GM12878 (cell line): ENCODE measurements around the gene SGIP1. TPM values are rescaled to one million over a fixed set of nuclear protein-coding genes. Genes with fewer than 3 reads are reported as not detected.

Source experiments
- ATAC-seq: fragments of 200-7000 bp; cut with Tn5 transposase; 3 replicates; pipeline ENCODE4 v1.9.1; 2020; ENCODE audit warnings: mild to moderate bottlenecking, moderate library complexity
- BruUV-seq: library from RNA; stranded (reverse); fragments of 400-500 nt; replicated peaks from 2 replicates; lab custom pipeline; 2021; lab: Mats Ljungman, UMichigan
- CTCF ChIA-PET: fragments of 300-600 bp; sonication (Branson Sonifier 250); formaldehyde crosslinking; extraction: SDS; loops from one replicate; lab custom pipeline; 2021; ENCODE audit warnings: inconsistent platforms; lab: Yijun Ruan, JAX
- POLR2A ChIA-PET: fragments of 350-600 bp; formaldehyde crosslinking; extraction: SDS; loops from one replicate; lab custom pipeline; 2021; ENCODE audit warnings: inconsistent platforms; lab: Charles Lee
- RAD21 ChIA-PET: fragments of 300-600 bp; sonication (Branson Sonifier 250); formaldehyde crosslinking; loops from one replicate; lab custom pipeline; 2023; ENCODE audit warnings: antibody characterized with exemption; ENCODE audit not compliant: unreplicated experiment; lab: Charles Lee
- SMC1A ChIA-PET: fragments of 300-600 bp; sonication (Branson Sonifier 250); formaldehyde crosslinking; loops from one replicate; lab custom pipeline; 2023; ENCODE audit not compliant: unreplicated experiment, uncharacterized antibody; lab: Charles Lee
- DNase-seq: peaks from one replicate; pipeline ENCODE4 v3.0.0-alpha.2; 2011; ENCODE audit warnings: low read depth, low spot score
- FAIRE-seq: peaks from 3 replicates; lab custom pipeline; 2011; peaks lifted over from hg19 to GRCh38; lab: Jason Lieb, UNC
- H2AFZ ChIP-seq: 2 replicates; pipeline ENCODE4 v1.6.0; 2011; ENCODE audit warnings: low read depth, low read length, control low read depth; ENCODE audit not compliant: control insufficient read depth
- H3K27ac ChIP-seq: 2 replicates; pipeline ENCODE4 v1.5.1; 2011; ENCODE audit warnings: control low read depth; ENCODE audit not compliant: control insufficient read depth, insufficient read depth
- H3K27me3 ChIP-seq, 2 experiments: replicated peaks in 1 of 2; 2 replicates each; pipeline versions ENCODE4 v1.6.0 to v1.6.1; 2011; ENCODE audit warnings: low read length in 1 of 2; ENCODE audit not compliant: control insufficient read depth in 2 of 2, insufficient read depth in 2 of 2
- H3K36me3 ChIP-seq, 2 experiments: 2 replicates each; pipeline ENCODE4 v1.5.1; 2011; ENCODE audit warnings: low read length in 1 of 2; ENCODE audit not compliant: control insufficient read depth in 2 of 2, insufficient read depth in 2 of 2
- H3K4me1 ChIP-seq: 2 replicates; pipeline ENCODE4 v1.6.1; 2011; ENCODE audit warnings: mild to moderate bottlenecking, low read length, moderate library complexity, mixed read lengths; ENCODE audit not compliant: control insufficient read depth, insufficient read depth
- H3K4me2 ChIP-seq: 2 replicates; pipeline ENCODE4 v1.6.0; 2011; ENCODE audit warnings: control low read depth; ENCODE audit not compliant: control insufficient read depth, insufficient read depth
- H3K4me3 ChIP-seq: fragments of 200-600 bp; sonication (generic); 2 replicates; pipeline ENCODE4 v1.5.1; 2016
- H3K79me2 ChIP-seq: 2 replicates; pipeline ENCODE4 v1.6.0; 2011; ENCODE audit warnings: low read length; ENCODE audit not compliant: control insufficient read depth, insufficient read depth
- H3K9ac ChIP-seq: 2 replicates; pipeline ENCODE4 v1.8.0; 2011; ENCODE audit warnings: low read length, control low read depth, mixed read lengths; ENCODE audit not compliant: control insufficient read depth, insufficient read depth
- H3K9me3 ChIP-seq: replicated peaks from 3 replicates; pipeline ENCODE4 v1.5.1; 2011; ENCODE audit warnings: mild to moderate bottlenecking, low read length; ENCODE audit not compliant: control insufficient read depth, insufficient read depth
- H4K20me1 ChIP-seq: 2 replicates; pipeline ENCODE4 v1.6.0; 2011; ENCODE audit not compliant: control insufficient read depth, insufficient read depth
- EED ChIP-seq: sonication (generic); IDR thresholded peaks from 2 replicates; pipeline ENCODE4 v1.6.1; 2016; ENCODE audit warnings: antibody characterized with exemption, low read depth
- FOS ChIP-seq: IDR thresholded peaks from 3 replicates; pipeline ENCODE4 v1.6.1; 2011; ENCODE audit warnings: borderline replicate concordance; ENCODE audit not compliant: insufficient read length; ENCODE audit errors: extremely low read depth
- GATAD2B ChIP-seq: fragments of 450-650 bp; conservative IDR thresholded peaks from 2 replicates; pipeline ENCODE4 v1.6.1; 2017; ENCODE audit warnings: low read depth, mild to moderate bottlenecking, moderate library complexity
- RUNX3 ChIP-seq: IDR thresholded peaks from 2 replicates; pipeline ENCODE4 v1.6.1; 2012; ENCODE audit warnings: low read length, inconsistent platforms
- WGBS: methylation state at CpG from one replicate; pipeline ENCODE4 v1.1.6; 2016; ENCODE audit warnings: low lambda C conversion rate; ENCODE audit not compliant: insufficient replicate concordance, insufficient coverage; ENCODE audit errors: missing lambda C conversion rate; 5-methylcytosine and 5-hydroxymethylcytosine counted together
- in situ Hi-C: fragments of 300-500 bp; cut with MboI; formaldehyde crosslinking; loops from 9 replicates; pipeline ENCODE4 v1.14.3; 2018; ENCODE audit warnings: mixed read lengths
- intact Hi-C: fragments of 100-400 bp; cut with micrococcal nuclease; formaldehyde crosslinking; loops from one replicate; pipeline ENCODE4 v1.14.2; 2022; ENCODE audit not compliant: unreplicated experiment
- polyA plus RNA-seq, 11 experiments: library from polyadenylated mRNA; depleted of rRNA in 4 of 11; unstranded in 6 of 11; stranded (reverse) in 5 of 11; fragments of >200 nt; fragmentation: Nextera tagmentation in 4 of 11; fragmentation: Illumina TruSeq in 1 of 11; extraction: Ambion mirVana in 4 of 11; extraction: Trizol in 1 of 11; gene quantifications; 1 replicate in 1 of 11; 2 replicates in 10 of 11; pipeline versions ENCODE4 v1.2.1 to v1.2.3, GENCODE V29; 2011 to 2016; ENCODE audit warnings: inconsistent platforms in 2 of 11, missing spikeins in 2 of 11, low read depth in 1 of 11
- total RNA-seq, 4 experiments: library from RNA; depleted of rRNA in 3 of 4; stranded (reverse); fragments of >200 nt in 3 of 4; fragmentation: Illumina TruSeq in 1 of 4; extraction: Trizol in 1 of 4; gene quantifications; 2 replicates each; pipeline versions ENCODE4 v1.2.1 to v1.2.3, GENCODE V29; 2013 to 2021
- TF ChIP-seq, protein P1 (sequence below): fragments of 450-650 bp; IDR thresholded peaks from 2 replicates; pipeline ENCODE4 v1.6.1; 2017; ENCODE audit warnings: borderline replicate concordance
- TF ChIP-seq, protein P2 (sequence below): fragments of 450-650 bp; IDR thresholded peaks from 2 replicates; pipeline ENCODE4 v1.6.1; 2014; ENCODE audit warnings: mild to moderate bottlenecking

The SGIP1 gene
- total and polyA plus RNA-seq, 10 of the 15 experiments (the other 5 are each of a cell fraction or from before 2014, with no cell fraction given) = 0.15 TPM; not detected in 9

- 30% methylated on average over 4 of the region's 4 CpGs for WGBS
- H3K79me2 ChIP-seq = no peaks in the 10 kb centered on the region
- no peak overlapping the region for H3K4me3 ChIP-seq
- H3K9ac ChIP-seq = no peak overlapping the region
- TF ChIP-seq FOS = no peak
- TF ChIP-seq, protein P1, sequence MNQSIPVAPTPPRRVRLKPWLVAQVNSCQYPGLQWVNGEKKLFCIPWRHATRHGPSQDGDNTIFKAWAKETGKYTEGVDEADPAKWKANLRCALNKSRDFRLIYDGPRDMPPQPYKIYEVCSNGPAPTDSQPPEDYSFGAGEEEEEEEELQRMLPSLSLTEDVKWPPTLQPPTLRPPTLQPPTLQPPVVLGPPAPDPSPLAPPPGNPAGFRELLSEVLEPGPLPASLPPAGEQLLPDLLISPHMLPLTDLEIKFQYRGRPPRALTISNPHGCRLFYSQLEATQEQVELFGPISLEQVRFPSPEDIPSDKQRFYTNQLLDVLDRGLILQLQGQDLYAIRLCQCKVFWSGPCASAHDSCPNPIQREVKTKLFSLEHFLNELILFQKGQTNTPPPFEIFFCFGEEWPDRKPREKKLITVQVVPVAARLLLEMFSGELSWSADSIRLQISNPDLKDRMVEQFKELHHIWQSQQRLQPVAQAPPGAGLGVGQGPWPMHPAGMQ = no peak
- TF ChIP-seq RUNX3 = no peak
- TF ChIP-seq GATAD2B = no peak
- TF ChIP-seq EED = no peak
- TF ChIP-seq, protein P2, sequence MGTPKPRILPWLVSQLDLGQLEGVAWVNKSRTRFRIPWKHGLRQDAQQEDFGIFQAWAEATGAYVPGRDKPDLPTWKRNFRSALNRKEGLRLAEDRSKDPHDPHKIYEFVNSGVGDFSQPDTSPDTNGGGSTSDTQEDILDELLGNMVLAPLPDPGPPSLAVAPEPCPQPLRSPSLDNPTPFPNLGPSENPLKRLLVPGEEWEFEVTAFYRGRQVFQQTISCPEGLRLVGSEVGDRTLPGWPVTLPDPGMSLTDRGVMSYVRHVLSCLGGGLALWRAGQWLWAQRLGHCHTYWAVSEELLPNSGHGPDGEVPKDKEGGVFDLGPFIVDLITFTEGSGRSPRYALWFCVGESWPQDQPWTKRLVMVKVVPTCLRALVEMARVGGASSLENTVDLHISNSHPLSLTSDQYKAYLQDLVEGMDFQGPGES = no peak
- SMC1A ChIA-PET = no interaction called here
- no peaks in the 10 kb centered on the region for H3K9me3 ChIP-seq
- in situ Hi-C loops (no loop called here), intact Hi-C loops (no loop called here)
- BruUV-seq = no TSS peak
- ATAC-seq (no peak), DNase-seq (no peak), FAIRE-seq (no peak)
- no peaks in the 10 kb centered on the region for H3K36me3 ChIP-seq
- H3K4me1 ChIP-seq = no peaks in the 10 kb centered on the region
- CTCF ChIA-PET = interaction anchor here (1.2 kb wide), 1 partner anchor 22 kb away, joined by 3 read pairs; no protein-coding TSS in a partner anchor
- no peaks in the 10 kb centered on the region for H4K20me1 ChIP-seq
- POLR2A ChIA-PET = no interaction called here
- no peak overlapping the region for H3K4me2 ChIP-seq
- no peak overlapping the region for H3K27ac ChIP-seq
- no peak overlapping the region for H2AFZ ChIP-seq
- RAD21 ChIA-PET = no interaction called here
- H3K27me3 ChIP-seq = no peaks in the 10 kb centered on the region
Measured at GRCh38 chr1:66704177-66704875, 170.4 kb downstream of the SGIP1 start.
